ENCODE measurements around the gene SYTL3.

SYTL3 gene

DNA sequence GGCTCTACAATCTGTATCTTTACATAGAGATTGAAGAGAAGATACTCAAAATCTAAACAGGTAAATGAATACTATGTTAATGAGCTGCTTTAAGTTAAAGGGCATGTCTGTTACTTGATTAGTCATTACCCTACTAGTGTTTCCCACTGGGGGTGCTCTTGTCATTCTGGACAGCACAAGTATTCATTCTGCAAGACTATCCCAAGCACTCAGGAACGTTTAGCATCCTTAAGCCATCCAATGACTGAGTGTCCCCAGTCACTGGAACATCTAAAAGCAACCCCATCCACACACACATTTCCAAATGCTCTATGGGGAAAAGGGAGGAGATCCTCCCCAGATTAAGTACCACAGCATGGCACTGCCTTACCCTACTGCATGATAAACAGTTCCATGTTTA lies 143.6 kb downstream of the SYTL3 start:
- no peak for DNase-seq (ENCODE audit: low read depth in 3 of 3)

DNA sequence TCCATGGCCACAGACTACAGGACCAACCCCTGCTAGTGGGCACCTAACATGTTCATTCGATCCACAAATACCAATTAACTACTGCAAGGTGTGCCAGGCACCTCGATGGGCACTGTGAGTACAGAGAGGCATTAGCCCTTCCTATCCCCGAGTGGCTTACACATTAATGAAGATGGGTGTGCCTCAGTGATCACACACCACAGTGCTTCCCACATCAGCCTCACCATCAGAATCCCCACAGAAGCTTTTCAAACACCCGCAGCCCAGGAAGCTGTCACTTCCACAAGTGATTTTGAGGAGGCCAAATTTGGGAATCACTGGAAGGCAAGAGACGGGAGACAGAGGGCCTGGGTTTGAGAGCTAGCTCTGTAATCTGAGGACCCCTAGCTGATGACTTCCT lies 145.7 kb downstream of the SYTL3 start:
- no peak for DNase-seq (ENCODE audit: low read depth in 3 of 3)

DNA sequence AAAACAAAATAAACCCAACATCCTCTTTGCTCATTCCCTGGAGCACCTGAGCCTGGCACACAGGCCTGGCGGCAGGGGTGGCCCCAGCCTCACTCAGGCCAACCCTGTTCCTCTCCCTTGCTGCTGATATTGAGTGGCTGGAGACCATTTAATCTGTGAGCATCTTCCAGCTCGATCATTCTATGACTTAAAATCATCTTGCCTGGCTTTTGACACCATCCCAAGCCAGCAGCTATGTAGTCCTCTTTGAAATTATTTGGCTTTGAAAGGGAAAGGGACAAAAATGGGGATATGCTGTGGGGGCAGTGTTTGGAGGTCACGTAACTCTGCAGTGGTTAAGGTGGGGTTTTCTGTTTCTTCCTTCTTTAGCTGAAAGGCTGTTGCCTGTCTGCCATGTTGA lies 146.5 kb downstream of the SYTL3 start:
- DNase-seq (ENCODE audit: low read depth in 3 of 3): no peak

DNA sequence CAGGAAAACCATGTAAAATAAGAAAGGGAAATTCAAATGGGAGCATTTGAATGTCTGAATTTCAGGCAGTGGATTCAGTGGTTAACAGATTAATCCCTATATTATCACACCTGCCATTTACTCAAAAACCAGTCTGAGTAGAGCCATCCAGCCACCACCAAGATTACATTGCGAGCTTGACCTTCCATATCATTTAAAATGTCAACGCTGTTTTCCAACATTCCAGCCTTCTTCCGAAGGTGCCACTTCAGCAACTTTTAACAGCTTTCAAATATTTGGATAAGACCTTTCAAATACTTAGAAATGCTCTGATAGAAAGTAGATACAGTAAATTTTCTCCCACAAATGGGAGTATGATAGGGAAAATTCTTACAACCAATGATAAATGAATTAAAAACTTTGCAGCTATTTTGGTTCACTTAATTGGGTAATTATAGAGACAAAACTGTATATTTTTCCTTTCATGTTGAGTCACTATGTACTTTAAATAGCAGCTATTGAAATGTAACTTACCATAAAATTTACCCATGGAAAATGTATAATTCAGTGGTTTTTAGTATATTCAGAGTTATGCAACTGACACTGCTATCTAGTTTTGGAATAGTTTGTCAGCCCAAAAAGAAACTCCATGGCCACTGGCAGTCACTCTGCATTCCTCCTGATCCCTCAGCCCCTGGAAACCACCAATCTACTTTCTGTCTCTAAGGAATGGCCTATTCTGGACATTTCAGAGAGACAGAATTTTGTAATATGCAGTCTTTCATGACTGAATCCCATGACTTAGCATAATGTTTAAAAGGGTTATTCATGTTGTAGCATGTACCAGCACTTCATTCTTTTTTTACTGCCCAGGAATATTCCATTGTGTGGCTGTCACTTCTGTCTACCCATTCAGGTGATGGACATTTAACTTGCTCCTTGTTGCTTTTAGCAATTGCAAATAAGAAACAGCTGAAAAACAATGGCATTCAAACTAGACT lies 147.8 kb downstream of the SYTL3 start:
- DNase-seq (ENCODE audit: low read depth in 3 of 3): no peak

DNA sequence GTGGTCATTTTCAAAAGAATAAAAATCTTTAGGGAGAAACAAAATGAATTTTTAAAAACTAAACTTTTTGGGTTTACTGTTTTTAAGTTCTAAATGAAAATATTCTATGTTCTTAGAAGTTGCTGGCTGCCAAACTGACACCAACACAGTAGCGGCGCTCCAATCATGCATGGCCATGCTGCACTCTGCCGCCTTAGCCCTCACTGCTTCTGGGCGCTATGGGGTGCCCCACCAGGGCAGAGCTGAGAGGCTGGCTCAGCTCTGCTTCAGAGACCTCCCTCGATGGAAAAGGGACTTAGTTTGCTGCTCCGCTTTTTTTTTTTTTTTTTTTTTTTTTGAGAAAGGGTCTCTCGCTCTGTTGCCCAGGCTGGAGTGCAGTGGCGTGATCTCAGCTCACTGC lies 148.5 kb downstream of the SYTL3 start:
- no peak for DNase-seq (ENCODE audit: low read depth in 3 of 3)

DNA sequence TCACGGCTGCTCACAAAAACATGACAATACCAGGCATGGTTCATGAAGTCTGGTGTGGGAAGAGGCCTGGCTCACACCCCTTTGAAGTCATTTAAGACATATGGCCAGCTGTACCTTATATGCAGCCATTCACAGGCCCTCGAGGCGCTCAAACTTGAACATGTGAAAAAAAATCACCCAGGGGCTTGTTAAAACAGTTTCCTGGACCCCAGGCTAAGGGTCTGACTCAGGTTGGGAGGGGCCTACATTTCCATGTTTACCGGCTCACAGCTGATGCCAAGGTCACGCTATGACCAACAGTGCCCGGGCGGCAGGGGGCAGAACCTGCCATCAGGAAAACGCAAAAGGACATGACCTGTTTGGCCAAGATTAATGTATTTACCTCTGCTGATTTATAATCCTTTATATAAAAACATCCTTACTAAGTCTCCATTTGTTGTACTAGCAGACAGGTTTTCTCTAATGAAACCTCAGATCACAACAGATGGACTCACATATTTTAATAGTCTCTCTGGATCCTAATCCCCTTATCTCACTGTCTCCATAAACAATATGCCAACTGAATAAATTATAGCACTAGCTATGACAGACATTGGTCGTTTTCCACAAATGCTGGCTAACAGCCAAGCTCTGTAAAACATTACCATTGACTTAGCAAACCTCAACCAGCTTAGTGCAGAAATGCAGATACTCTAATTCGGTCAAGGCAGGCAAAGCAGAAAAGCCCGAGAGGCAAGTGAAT lies 149.4 kb downstream of the SYTL3 start:
- DNase-seq (ENCODE audit: low read depth in 3 of 3): no peak

DNA sequence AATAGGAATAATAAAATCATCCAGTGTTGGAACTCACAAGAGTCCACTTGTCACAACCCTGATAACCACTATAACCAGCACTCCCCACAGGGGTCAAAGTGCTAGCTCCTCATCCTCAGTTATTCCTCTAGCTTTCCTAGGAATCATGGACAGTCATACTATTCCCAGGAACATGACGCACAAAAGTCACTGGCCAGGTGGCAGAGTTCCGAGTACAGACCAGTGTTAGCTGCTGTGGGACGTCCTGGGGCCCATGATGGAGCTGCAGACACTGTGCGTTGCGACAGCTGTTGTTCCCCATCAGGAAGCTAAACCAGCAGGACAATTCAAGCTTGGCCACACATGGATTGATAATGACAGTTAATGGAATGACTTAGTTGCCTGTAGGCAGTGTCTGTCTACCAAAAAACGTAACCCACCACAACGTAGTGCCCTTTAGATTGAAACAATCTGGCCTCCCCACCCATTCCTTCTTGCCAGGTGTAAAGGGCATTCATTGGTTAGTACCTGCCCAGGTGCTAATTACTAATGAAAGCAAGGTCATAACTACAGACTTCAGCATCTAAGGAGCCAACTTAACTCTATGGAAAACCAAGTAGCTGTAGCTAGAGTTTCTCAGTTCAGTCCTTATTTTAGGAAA lies 151.9 kb downstream of the SYTL3 start:
- DNase-seq (ENCODE audit: low read depth in 3 of 3): no peak

DNA sequence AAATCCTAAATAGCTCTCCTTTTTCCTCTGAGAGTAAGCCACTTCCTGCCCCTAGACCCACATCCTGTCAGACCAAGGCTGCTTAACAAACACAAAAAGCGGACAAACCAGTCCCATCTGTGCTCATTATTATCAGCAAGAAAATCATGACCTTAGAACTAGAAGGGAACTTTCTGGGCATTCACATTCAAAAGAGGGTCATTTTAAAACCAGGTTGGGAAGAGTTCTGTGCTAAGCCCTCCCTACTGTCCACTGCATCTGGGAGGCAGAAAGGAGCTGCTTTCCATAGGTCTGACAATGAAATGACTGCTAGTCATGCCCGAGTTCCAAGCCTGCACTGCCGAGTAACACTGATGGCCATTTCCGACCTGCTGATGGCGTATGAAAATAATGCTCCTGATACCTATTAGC lies 153.9 kb downstream of the SYTL3 start:
- DNase-seq (ENCODE audit: low read depth in 3 of 3): no peak

DNA sequence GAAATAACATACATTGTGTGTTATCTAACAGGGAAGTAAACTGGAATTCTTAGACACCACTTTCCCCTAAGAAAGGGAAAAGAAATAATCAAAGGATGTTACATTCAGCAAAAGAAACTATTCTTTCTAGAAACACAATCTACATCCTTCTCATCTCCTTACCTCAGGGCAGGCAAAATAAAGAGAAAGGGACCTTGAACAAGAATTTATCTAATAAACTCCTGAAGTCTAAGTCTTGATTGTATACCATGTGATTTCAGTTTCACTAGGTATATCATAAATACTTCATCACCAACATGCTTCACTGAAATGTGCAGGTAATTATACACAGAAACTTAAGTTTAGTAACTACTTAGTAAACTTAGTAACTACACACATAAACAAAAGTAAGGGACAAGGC lies 154.4 kb downstream of the SYTL3 start:
- no peak for DNase-seq (ENCODE audit: low read depth in 3 of 3)

DNA sequence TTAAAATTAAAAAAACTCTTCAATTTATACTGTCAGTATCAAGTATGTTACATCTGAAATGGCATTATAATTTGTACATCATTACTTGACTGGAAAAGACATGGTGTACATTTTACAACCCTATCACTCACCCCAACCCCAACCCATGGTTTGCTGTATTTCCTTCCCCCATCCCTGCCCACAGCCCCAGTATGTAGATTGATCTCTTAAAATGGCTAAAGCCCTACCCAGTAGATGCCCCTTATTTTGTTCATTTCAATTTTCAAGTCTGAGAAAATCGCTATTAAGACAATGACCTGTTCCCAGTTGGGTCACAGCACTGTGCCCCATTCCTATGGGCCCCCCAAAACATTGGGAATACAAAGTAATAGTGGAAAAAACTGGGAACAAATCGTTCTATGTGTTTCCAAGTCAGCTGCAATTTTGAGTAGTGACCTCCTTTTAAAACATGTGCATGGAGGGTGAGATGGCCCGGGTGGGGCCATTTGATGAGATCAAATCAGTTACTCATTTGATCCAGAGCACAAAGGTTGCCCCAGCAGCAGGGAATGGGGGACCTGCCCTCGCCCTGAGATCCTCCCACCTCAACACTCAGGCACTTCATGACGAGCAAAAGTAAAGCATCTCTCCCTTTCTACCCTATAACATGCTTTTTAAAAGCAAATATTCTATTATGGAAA lies 156.0 kb downstream of the SYTL3 start:
- DNase-seq (ENCODE audit: low read depth in 3 of 3): no peak

DNA sequence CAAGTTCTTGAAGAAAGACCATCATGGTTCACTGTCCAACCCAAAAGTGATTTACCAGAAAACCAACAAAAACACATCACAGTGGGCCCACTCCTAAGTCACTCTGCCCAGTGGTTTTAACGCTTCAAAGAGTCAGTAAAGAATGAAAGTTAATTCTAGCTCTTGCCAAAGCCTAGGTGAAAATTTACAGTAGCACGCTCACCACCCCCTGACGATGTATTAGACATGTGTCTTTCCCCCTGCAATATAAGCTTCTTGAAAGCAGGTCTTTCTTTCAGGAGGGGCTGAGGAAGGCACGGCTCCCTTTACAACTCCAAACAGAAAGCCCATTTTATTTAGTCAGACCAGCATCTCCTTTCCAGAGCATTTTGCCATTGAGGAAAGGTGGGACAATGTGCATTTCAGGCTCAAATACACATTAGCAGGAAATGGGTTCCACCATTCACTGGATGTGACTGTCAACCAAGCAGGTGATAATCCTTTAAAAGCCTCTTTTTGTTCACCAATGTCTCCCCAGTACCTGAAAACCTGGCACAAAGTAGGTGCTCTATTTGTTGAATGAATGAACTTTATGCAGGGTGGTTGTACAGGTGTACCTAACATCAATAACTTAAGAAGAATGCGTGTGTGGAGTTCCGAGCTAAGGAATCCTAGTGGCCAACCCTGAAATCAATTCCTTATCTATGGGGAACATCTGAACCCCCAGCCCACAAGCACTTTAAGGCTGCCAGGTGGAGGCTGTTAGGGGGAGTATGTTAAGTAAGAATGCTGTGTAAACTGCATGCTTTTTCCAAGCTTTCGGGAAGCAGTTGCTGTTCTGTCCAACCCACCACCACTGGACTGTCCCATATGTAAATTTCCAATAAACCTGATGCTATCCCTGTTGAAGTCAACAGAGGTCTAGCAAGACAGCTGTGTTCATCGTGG lies 157.9 kb downstream of the SYTL3 start:
- DNase-seq (ENCODE audit: low read depth in 3 of 3): no peak

DNA sequence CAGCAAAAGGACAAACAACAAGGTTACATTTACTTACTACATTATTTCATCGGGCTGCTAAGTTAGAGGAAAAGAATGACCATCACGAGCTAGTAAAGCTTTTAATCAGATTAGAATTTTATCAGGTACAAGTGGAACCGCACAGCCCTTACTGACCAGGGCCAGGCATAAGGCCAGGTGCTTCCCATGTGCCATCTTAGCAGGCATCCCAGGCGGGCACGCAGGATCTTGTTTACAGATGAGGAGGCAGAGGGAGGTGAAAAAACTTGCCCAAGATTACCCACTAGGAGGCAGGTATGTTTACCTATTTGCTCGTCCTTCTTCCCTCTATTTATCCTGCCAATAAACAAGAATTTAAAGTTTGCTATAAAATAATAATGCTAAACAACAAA lies 158.6 kb downstream of the SYTL3 start:
- DNase-seq (ENCODE audit: low read depth in 3 of 3): no peak

DNA sequence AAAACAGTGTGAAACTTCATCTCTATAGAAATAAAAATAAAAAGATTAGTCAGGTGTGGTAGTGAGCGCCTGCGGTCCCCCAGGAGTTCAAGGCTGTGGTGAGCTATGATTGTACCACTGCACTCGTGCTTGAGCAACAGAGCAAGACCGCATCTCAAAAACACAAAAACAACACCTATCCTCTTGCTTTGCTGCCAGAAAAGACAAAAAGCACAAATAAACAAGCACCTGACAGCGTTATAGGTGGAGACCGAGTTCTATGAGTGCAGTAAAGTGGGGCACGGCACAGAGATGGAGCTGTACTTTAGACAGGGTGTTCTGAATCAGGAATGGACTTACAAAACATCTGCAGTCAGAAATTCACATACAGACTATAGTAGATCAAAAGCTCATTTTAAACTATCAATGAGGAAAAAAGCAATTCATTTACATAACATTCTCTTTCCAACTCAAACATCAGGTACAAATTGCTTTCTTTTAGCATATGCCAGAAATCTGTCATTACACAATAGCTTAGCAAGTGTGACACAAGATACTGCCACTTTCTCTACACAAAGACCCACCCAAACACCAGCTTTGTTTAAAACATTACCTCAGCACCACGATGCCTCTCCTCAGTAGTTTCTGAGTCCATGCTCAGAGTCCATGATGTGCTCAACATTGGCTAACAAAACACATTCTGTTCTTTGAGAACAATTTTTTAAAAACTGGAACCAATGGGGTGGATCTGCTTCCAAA lies 159.3 kb downstream of the SYTL3 start:
- no peak for DNase-seq (ENCODE audit: low read depth in 3 of 3)

DNA sequence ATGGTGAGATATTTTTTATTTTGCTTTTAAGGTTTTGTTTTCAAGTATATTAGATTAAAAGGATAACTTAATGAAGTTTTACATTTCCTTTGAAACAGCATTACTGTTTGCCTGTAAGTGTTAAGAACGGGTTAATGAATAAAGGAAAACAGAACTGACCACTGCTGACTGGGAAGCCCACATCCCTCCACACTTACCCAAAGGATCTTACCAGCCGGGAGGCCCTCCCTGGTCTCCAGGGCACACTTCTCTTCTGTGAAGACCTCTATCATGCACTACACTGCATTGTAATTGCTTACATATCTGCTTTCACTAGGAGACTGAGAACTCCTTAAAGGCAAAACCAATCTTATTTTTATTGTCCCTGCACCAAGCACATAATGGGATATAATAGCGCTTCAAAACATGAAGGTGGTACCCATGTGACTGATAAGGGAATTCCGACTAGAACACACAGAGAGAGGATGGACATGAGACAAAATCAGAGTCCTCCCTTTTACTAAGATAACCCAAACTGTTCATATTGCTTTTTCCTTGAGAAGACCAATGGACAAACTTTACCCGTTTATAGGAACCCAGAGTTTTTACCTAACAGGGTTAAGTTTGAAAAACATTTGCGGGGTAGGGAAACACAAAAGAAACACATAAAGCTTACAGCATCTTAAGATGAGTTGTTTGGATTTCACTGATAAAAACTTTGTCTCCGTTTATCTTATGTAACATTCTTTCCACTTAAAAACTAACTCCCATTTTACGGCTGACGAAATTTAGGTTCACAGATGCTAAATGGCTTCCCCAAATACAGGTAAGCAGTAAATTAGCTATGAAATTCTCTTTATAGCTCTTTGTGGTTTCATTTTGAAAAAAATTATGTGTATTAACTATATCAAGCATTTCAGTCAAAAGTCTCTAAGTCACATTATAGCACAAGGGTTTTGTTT lies 160.6 kb downstream of the SYTL3 start:
- DNase-seq (ENCODE audit: low read depth in 3 of 3): no peak

DNA sequence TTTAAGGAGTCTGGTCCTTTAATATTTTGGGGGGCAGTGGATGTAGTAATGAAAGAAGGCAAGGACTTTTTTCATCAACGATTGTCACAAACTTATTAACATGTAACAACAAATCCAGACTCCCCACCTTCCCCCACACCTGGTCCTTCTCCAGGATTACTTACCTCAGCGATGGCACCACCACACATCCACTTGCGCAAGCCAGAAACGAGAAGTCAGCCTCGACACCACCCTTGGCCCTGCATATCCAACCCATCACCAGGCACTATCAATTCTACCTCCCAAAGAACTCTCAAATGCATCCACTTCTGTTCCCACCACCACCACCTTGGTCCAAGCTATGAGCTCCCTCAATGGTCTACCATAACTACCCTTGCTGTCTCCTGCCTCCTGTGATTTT lies 162.8 kb downstream of the SYTL3 start:
- no peak for DNase-seq (ENCODE audit: low read depth in 3 of 3)

DNA sequence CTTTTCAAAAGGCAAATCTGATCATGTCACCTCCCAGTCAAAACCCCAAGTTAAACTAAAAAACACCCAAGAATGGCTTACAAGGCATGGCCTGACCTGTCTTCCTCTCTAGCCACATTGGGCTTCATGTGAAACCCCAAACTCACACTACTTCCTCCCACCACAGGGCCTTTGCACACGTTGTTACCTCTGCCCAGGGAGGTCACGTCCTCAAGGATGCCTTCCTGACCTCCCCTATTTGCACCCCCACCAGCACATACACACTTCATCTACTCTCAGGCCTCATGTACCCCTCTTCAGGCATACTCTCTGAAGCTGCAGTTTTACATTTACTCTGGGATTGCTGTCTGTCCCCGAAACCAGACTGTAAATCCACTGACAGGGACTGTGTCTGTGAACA lies 163.2 kb downstream of the SYTL3 start:
- DNase-seq (ENCODE audit: low read depth in 3 of 3): no peak
